ENCODE measurements around the gene ANXA4. TPM values are rescaled to one million over a fixed set of nuclear protein-coding genes. Genes with fewer than 3 reads are reported as not detected.

Gene ANXA4
- polyA plus RNA-seq, 1 of the 3 experiments (the other 2 are of a cell fraction): 137 TPM

- TF ChIP-seq ZBTB33 (IDR thresholded peaks at IDR 0.05; ENCODE audit: borderline replicate concordance, low read depth) (no peak), GABPA (IDR thresholded peaks at IDR 0.05; ENCODE audit: low read depth) (peak; percentile 52; the same call in 1 of the 2 replicates), MAX (IDR thresholded peaks at IDR 0.05; ENCODE audit: low read depth) (peak; percentile 79), RFX5 (IDR thresholded peaks at IDR 0.05; ENCODE audit: low read length) (no peak), PBX3 (IDR thresholded peaks at IDR 0.05) (no peak), FOSL2 (IDR thresholded peaks at IDR 0.05; ENCODE audit: borderline replicate concordance, low read depth) (no peak), EZH2phosphoT487 (IDR thresholded peaks at IDR 0.05; ENCODE audit: borderline replicate concordance, low read depth) (no peak), GATA2 (CRISPR knock-in tag; IDR thresholded peaks at IDR 0.05) (no peak), USF2 (IDR thresholded peaks at IDR 0.05; ENCODE audit: borderline replicate concordance, low read depth, low read length) (no peak)
Observed at GRCh38 chr2:69741575-69742321, at the start of gene ANXA4 (continued).

GRCh38 chr2:69692424-69692823, 49.5 kb upstream of the ANXA4 start:
- Histone ChIP-seq H3K4me1 (ENCODE audit: control insufficient read depth in 1 of 2, insufficient read depth in 2 of 2, low read depth in 1 of 2, low read length in 1 of 2) (no peaks in the 10 kb centered on the region), H3K4me3 (ENCODE audit: low read depth in 2 of 2, low read length in 1 of 2) (no peak overlapping the region), H3K36me3 (replicated peaks in 1 of 2; ENCODE audit: control insufficient read depth in 1 of 2, insufficient read depth in 2 of 2, low read length in 1 of 2) (no peaks in the 10 kb centered on the region), H3K27me3 (ENCODE audit: insufficient read depth) (no peaks in the 10 kb centered on the region), H4K20me1 (ENCODE audit: insufficient read depth) (no peaks in the 10 kb centered on the region), H3K9ac (no peak overlapping the region), H2AFZ (ENCODE audit: low read depth) (no peak overlapping the region), H3K9me2 (no peaks in the 10 kb centered on the region), H3K79me2 (ENCODE audit: insufficient read depth) (no peaks in the 10 kb centered on the region), H3F3A (replicated peaks; ENCODE audit: insufficient read depth) (peaks cover 10% of the 10 kb centered on the region), H3K4me2 (no peak overlapping the region), H3K9me3 (no peaks in the 10 kb centered on the region), H3K27ac (ENCODE audit: low read depth in 2 of 2, low read length in 1 of 2) (no peak overlapping the region)
- 94% methylated on average over 2 of the region's 2 CpGs for WGBS (ENCODE audit: low lambda C conversion rate)
- no peak for DNase-seq
- ChIA-PET POLR2A (no interaction called here), CTCF (no interaction called here)
- TF ChIP-seq TCF12 (IDR thresholded peaks at IDR 0.05) (peak; percentile 44; the same call in 1 of the 2 replicates), RCOR1 (IDR thresholded peaks at IDR 0.05; ENCODE audit: low read length) (no peak), PBX3 (IDR thresholded peaks at IDR 0.05) (peak; percentile 36; the same call in 1 of the 2 replicates), MAX (IDR thresholded peaks at IDR 0.05; ENCODE audit: low read depth) (no peak), JUND (IDR thresholded peaks at IDR 0.05) (peak; percentile 27; the same call in 1 of the 2 replicates), USF1 (IDR thresholded peaks at IDR 0.05; ENCODE audit: borderline replicate concordance, low read depth) (no peak), IRF3 (IDR thresholded peaks at IDR 0.05; ENCODE audit: low read depth, low read length) (no peak), FOSL2 (IDR thresholded peaks at IDR 0.05; ENCODE audit: borderline replicate concordance, low read depth) (peak; percentile 52; the same call in 1 of the 2 replicates), EZH2phosphoT487 (IDR thresholded peaks at IDR 0.05; ENCODE audit: borderline replicate concordance, low read depth) (no peak), SMC3 (IDR thresholded peaks at IDR 0.05; ENCODE audit: low read depth, low read length) (no peak), GATA2 (CRISPR knock-in tag; IDR thresholded peaks at IDR 0.05) (no peak), MXI1 (IDR thresholded peaks at IDR 0.05; ENCODE audit: low read depth, low read length) (no peak), FOXJ3 (CRISPR knock-in tag; IDR thresholded peaks at IDR 0.05) (no peak), TAF1 (IDR thresholded peaks at IDR 0.05; ENCODE audit: borderline replicate concordance, low read depth, low read length) (no peak), USF2 (IDR thresholded peaks at IDR 0.05; ENCODE audit: borderline replicate concordance, low read depth, low read length) (no peak), EP300 (IDR thresholded peaks at IDR 0.05; ENCODE audit: borderline replicate concordance in 1 of 2, low read depth in 1 of 2, low read length in 1 of 2) (no peak), GABPA (IDR thresholded peaks at IDR 0.05; ENCODE audit: low read depth) (no peak)

Measured in SK-N-SH (cell line).